DOHH2 (cell line): Measurements from ENCODE around the gene SLC6A6.
"Not testable (repeated sequence)": the region's sequence is repeated elsewhere in the genome, so short reads cannot be mapped to it uniquely, and the experiment has no call there.

ENCODE experiments used
- EZH2phosphoT487 ChIP-seq: fragments of 200-600 bp; sonication (generic); IDR thresholded peaks from 2 replicates; pipeline ENCODE4 v1.6.1; 2017; ENCODE audit warnings: borderline replicate concordance, mild to moderate bottlenecking, antibody characterized with exemption, low read length, moderate library complexity, mixed read lengths
- TF ChIP-seq, protein P1 (sequence below): fragments of 200-600 bp; sonication (generic); IDR thresholded peaks from one replicate; pipeline ENCODE4 v1.5.1; 2014; ENCODE audit warnings: antibody characterized with exemption, mild to moderate bottlenecking, low read depth, low read length; ENCODE audit not compliant: poor library complexity, severe bottlenecking

DNA sequence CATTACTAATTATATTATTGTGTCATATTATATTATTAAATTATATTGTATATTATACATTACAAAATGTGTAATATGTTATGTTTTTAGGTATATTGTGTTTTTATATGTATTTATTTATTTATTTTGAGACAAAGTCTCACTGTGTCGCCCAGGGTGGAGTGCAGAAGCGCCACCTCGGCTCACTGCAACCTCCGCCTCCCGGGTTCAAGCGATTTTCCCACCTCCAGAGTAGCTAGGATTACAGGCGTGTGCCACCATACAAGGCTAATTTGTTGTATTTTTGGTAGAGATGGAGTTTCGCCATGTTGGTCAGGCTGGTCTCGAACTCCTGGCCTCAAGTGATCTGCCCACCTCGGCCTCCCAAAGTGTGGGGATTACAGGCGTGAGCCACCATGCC is 113.1 kb downstream of the SLC6A6 start:
- TF ChIP-seq, protein P1, sequence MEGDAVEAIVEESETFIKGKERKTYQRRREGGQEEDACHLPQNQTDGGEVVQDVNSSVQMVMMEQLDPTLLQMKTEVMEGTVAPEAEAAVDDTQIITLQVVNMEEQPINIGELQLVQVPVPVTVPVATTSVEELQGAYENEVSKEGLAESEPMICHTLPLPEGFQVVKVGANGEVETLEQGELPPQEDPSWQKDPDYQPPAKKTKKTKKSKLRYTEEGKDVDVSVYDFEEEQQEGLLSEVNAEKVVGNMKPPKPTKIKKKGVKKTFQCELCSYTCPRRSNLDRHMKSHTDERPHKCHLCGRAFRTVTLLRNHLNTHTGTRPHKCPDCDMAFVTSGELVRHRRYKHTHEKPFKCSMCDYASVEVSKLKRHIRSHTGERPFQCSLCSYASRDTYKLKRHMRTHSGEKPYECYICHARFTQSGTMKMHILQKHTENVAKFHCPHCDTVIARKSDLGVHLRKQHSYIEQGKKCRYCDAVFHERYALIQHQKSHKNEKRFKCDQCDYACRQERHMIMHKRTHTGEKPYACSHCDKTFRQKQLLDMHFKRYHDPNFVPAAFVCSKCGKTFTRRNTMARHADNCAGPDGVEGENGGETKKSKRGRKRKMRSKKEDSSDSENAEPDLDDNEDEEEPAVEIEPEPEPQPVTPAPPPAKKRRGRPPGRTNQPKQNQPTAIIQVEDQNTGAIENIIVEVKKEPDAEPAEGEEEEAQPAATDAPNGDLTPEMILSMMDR, result not testable (repeated sequence)
- not testable (repeated sequence) for TF ChIP-seq EZH2phosphoT487
